SK-N-SH (cell line): Measurements from ENCODE around the gene RNF187. TPM values are rescaled to one million over a fixed set of nuclear protein-coding genes. Genes with fewer than 3 reads are reported as not detected.

Source experiments
- CTCF ChIA-PET: fragments of 300-600, 350-600 bp; formaldehyde crosslinking; extraction: SDS; loops from one replicate; lab custom pipeline; 2021; lab: Yijun Ruan, JAX
- POLR2A ChIA-PET: fragments of 350-600 bp; sonication (Branson Sonifier 250); formaldehyde crosslinking; extraction: SDS; loops from one replicate; lab custom pipeline; 2020; ENCODE audit warnings: antibody characterized with exemption, inconsistent platforms; lab: Yijun Ruan, JAX
- DNase-seq: peaks from one replicate; pipeline ENCODE4 v3.0.0; 2012
- H2AFZ ChIP-seq: fragments of 200-600 bp; sonication (generic); 2 replicates; pipeline ENCODE4 v1.8.1; 2016; ENCODE audit warnings: antibody characterized with exemption, mild to moderate bottlenecking, low read depth
- H3F3A ChIP-seq: fragments of 200-600 bp; sonication (generic); replicated peaks from 2 replicates; pipeline ENCODE3; 2016; ENCODE audit warnings: antibody characterized with exemption, mild to moderate bottlenecking; ENCODE audit not compliant: insufficient read depth
- H3K27ac ChIP-seq, 2 experiments: fragments of 200-500 bp in 1 of 2; fragments of 200-600 bp in 1 of 2; sonication (Bioruptor generic) in 1 of 2; sonication (generic), shearing (Covaris generic) in 1 of 2; 2 replicates each; pipeline versions ENCODE4 v1.5.1 to v1.6.1; 2014 to 2016; ENCODE audit warnings: low read depth in 2 of 2, inconsistent platforms in 1 of 2, low read length in 1 of 2, mild to moderate bottlenecking in 1 of 2, mixed read lengths in 1 of 2
- H3K27me3 ChIP-seq: fragments of 200-600 bp; sonication (generic), shearing (Covaris generic); 2 replicates; pipeline ENCODE4 v1.6.1; 2016; ENCODE audit warnings: mixed run types; ENCODE audit not compliant: insufficient read depth
- H3K36me3 ChIP-seq, 2 experiments: fragments of 200-500 bp in 1 of 2; fragments of 200-600 bp in 1 of 2; sonication (Bioruptor generic) in 1 of 2; sonication (generic) in 1 of 2; replicated peaks in 1 of 2; 2 replicates each; pipeline versions ENCODE3 to v1.5.1; 2014 to 2016; ENCODE audit warnings: low read length in 1 of 2, mild to moderate bottlenecking in 1 of 2; ENCODE audit not compliant: insufficient read depth in 2 of 2, control insufficient read depth in 1 of 2
- H3K4me1 ChIP-seq, 2 experiments: fragments of 200-500 bp in 1 of 2; fragments of 200-600 bp in 1 of 2; sonication (Bioruptor generic) in 1 of 2; sonication (generic), shearing (Covaris generic) in 1 of 2; 2 replicates each; pipeline versions ENCODE4 v1.5.1 to v1.6.1; 2014 to 2016; ENCODE audit warnings: low read depth in 1 of 2, low read length in 1 of 2, mixed run types in 1 of 2; ENCODE audit not compliant: insufficient read depth in 2 of 2, control insufficient read depth in 1 of 2
- H3K4me2 ChIP-seq: fragments of 200-600 bp; sonication (generic), shearing (Covaris generic); 2 replicates; pipeline ENCODE4 v1.6.1; 2017; ENCODE audit warnings: mixed run types
- H3K4me3 ChIP-seq, 2 experiments: fragments of 200-500 bp in 1 of 2; fragments of 200-600 bp in 1 of 2; sonication (Bioruptor generic) in 1 of 2; sonication (generic), shearing (Covaris generic) in 1 of 2; 2 replicates each; pipeline versions ENCODE4 v1.5.1 to v1.8.1; 2014 to 2016; ENCODE audit warnings: low read depth in 2 of 2, inconsistent platforms in 1 of 2, low read length in 1 of 2, mild to moderate bottlenecking in 1 of 2, mixed read lengths in 1 of 2, moderate library complexity in 1 of 2
- H3K79me2 ChIP-seq: fragments of 200-600 bp; sonication (generic); 2 replicates; pipeline ENCODE4 v1.8.1; 2017; ENCODE audit warnings: mild to moderate bottlenecking; ENCODE audit not compliant: insufficient read depth
- H3K9ac ChIP-seq: fragments of 200-600 bp; sonication (generic); 2 replicates; pipeline ENCODE4 v1.6.1; 2017; ENCODE audit warnings: mixed run types
- H3K9me2 ChIP-seq: fragments of 200-600 bp; sonication (generic); 2 replicates; pipeline ENCODE4 v1.6.1; 2017; ENCODE audit warnings: mixed run types
- H3K9me3 ChIP-seq: fragments of 200-600 bp; sonication (generic); 2 replicates; pipeline ENCODE4 v1.6.1; 2017; ENCODE audit warnings: mixed run types, mild to moderate bottlenecking, moderate library complexity
- H4K20me1 ChIP-seq: fragments of 200-600 bp; sonication (generic); 2 replicates; pipeline ENCODE4 v1.6.1; 2017; ENCODE audit warnings: mild to moderate bottlenecking, mixed run types; ENCODE audit not compliant: insufficient read depth
- CHD2 ChIP-seq: fragments of 150-350 bp; IDR thresholded peaks from 2 replicates; pipeline ENCODE4 v1.6.1; 2018; ENCODE audit warnings: low read length; ENCODE audit not compliant: partially characterized antibody
- CTCF ChIP-seq: fragments of 200-600 bp; sonication (generic); IDR thresholded peaks from 2 replicates; pipeline ENCODE4 v1.6.1; 2017; ENCODE audit warnings: antibody characterized with exemption, mild to moderate bottlenecking, moderate library complexity
- FOSL2 ChIP-seq: IDR thresholded peaks from 2 replicates; pipeline ENCODE4 v1.4.0; 2012; ENCODE audit warnings: low read depth, mild to moderate bottlenecking, moderate library complexity, borderline replicate concordance
- FOXJ3 ChIP-seq: sonication (generic); formaldehyde crosslinking; IDR thresholded peaks from 2 replicates; pipeline ENCODE4 v1.5.1; 2020; ENCODE audit warnings: mild to moderate bottlenecking, missing genetic modification reagents
- FOXM1 ChIP-seq: IDR thresholded peaks from 2 replicates; pipeline ENCODE4 v1.4.0; 2012; ENCODE audit warnings: low read depth, mild to moderate bottlenecking
- MXI1 ChIP-seq: IDR thresholded peaks from 2 replicates; pipeline ENCODE4 v1.6.1; 2012; ENCODE audit warnings: mild to moderate bottlenecking, low read depth, low read length, improper control_type of control experiment
- NRF1 ChIP-seq: IDR thresholded peaks from 2 replicates; pipeline ENCODE4 v1.6.1; 2012; ENCODE audit warnings: low read depth, mild to moderate bottlenecking, low read length
- RAD21 ChIP-seq: IDR thresholded peaks from 2 replicates; pipeline ENCODE4 v1.6.1; 2012; ENCODE audit warnings: mild to moderate bottlenecking, low read length
- SIN3A ChIP-seq: IDR thresholded peaks from 2 replicates; pipeline ENCODE4 v1.6.1; 2012; ENCODE audit warnings: low read depth, mild to moderate bottlenecking, low read length, moderate library complexity, borderline replicate concordance
- SMC3 ChIP-seq: IDR thresholded peaks from 2 replicates; pipeline ENCODE4 v1.6.1; 2012; ENCODE audit warnings: low read depth, low read length, improper control_type of control experiment
- USF1 ChIP-seq: IDR thresholded peaks from 2 replicates; pipeline ENCODE4 v1.4.0; 2012; ENCODE audit warnings: low read depth, borderline replicate concordance
- YY1 ChIP-seq: IDR thresholded peaks from 2 replicates; pipeline ENCODE4 v1.4.0; 2012; ENCODE audit warnings: low read depth, mild to moderate bottlenecking
- WGBS: methylation state at CpG from one replicate; pipeline ENCODE4 v1.1.6; 2017; ENCODE audit warnings: low lambda C conversion rate; 5-methylcytosine and 5-hydroxymethylcytosine counted together
- polyA plus RNA-seq, 3 experiments: library from polyadenylated mRNA; depleted of rRNA; stranded (reverse); fragments of >200 nt; gene quantifications; 2 replicates each; pipeline ENCODE4 v1.2.3, GENCODE V29; 2012
- TF ChIP-seq, protein P1 (sequence below): fragments of 150-350 bp; IDR thresholded peaks from 2 replicates; pipeline ENCODE4 v1.6.1; 2017; ENCODE audit warnings: antibody characterized with exemption, low read length, low read depth, borderline replicate concordance

RNF187 gene
- polyA plus RNA-seq, 1 of the 3 experiments (the other 2 are of a cell fraction) = 71.1 TPM

GRCh38 chr1:228455715-228456114 is 31.5 kb upstream of the RNF187 start:
- Histone ChIP-seq H3K9me3 (no peaks in the 10 kb centered on the region), H3K27me3 (no peaks in the 10 kb centered on the region), H3K4me3 (peak overlapping the region; percentile 7 to 78; a peak in 3 of 4 replicates), H3K4me2 (peak overlapping the region; percentile 95), H3K9ac (no peak overlapping the region; the same call in 1 of the 2 replicates), H2AFZ (no peak overlapping the region), H3K4me1 (peaks cover 0 to 18% of the 10 kb centered on the region in 2 experiments; a peak in 2 of 4 replicates), H3K79me2 (peaks cover 30% of the 10 kb centered on the region), H3K9me2 (no peaks in the 10 kb centered on the region), H3K36me3 (peaks cover 3 to 4% of the 10 kb centered on the region in 2 experiments), H3F3A (peaks cover 16% of the 10 kb centered on the region), H3K27ac (peak overlapping the region in 1 of 2 experiments; percentile 24; a peak in 1 of 4 replicates), H4K20me1 (no peaks in the 10 kb centered on the region)
- no peak for DNase-seq
- ChIA-PET POLR2A (interaction anchor here (1.9 kb wide), 2 partner anchors 49 to 63 kb away, joined by 5 to 18 read pairs; partner anchors contain the start of gene TRIM11), CTCF (interaction anchor here (0.6 to 4.4 kb wide), 17 partner anchors 9 to 325 kb away, joined by 3 to 20 read pairs (median 4); partner anchors contain the start of gene TRIM11)
- WGBS = 19% methylated on average over 1 of the region's 1 CpG
- TF ChIP-seq FOXJ3 (CRISPR knock-in tag) (no peak), RAD21 (peak; percentile 55), CTCF (peak; percentile 53), SMC3 (peak; percentile 30; the same call in 1 of the 2 replicates)

DNA sequence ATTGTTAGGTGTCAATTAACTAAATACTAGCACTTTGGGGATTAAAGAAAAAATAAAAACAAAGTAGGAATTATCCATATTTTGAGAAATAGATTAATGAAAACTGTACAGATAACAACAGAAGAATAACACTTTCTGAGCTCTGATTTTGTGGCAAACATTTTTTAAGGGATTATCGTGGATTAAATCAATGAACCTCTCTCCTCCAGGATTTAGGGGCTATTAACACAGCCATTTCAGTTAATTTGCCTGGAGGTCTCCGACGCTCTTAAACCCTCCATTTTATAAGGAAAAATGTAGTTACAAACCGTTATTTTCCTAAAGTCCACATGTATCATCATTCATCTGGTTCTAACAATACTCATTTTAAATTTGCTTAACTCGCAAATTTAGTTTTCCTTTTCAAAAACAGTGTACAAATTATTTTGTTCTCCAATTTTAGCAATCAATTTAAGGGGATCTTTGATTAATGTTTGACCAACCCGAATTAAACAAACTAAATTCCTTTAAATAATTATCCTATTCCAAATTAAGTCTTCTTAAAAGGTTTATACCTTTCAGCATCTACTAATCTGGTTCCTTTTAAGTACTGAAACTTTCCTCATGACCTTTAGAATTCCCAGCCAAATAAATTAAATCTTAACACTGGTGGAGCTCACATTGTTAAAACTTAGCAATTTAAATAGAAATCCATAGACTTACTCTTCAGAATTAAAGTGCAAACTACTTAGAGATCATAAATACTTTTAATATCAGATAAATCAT is 30.7 kb upstream of the RNF187 start:
- Histone ChIP-seq H3K27ac (peak overlapping the region; percentile 82 to 96), H3K79me2 (peaks cover 30% of the 10 kb centered on the region), H3F3A (peaks cover 22% of the 10 kb centered on the region), H3K4me3 (peak overlapping the region; percentile 78 to 88), H2AFZ (peak overlapping the region; percentile 34; the same call in 1 of the 2 replicates), H3K9ac (peak overlapping the region; percentile 76), H3K9me2 (no peaks in the 10 kb centered on the region), H3K9me3 (no peaks in the 10 kb centered on the region), H3K27me3 (no peaks in the 10 kb centered on the region), H4K20me1 (no peaks in the 10 kb centered on the region), H3K36me3 (peaks cover 3 to 4% of the 10 kb centered on the region in 2 experiments), H3K4me2 (peak overlapping the region; percentile 95), H3K4me1 (peaks cover 0 to 18% of the 10 kb centered on the region in 2 experiments; a peak in 2 of 4 replicates)
- ChIA-PET POLR2A (interaction anchor here (1.9 kb wide), 2 partner anchors 50 to 64 kb away, joined by 5 to 18 read pairs; partner anchors contain the start of gene TRIM11), CTCF (interaction anchor here (0.6 to 4.4 kb wide), 16 partner anchors 8 to 326 kb away, joined by 3 to 20 read pairs (median 4); partner anchors contain the start of gene TRIM11)
- no peak for DNase-seq
- TF ChIP-seq CHD2 (no peak), FOSL2 (no peak), NRF1 (no peak), FOXM1 (no peak), MXI1 (no peak), YY1 (no peak), SIN3A (no peak), CTCF (no peak), USF1 (no peak)
- TF ChIP-seq, protein P1, sequence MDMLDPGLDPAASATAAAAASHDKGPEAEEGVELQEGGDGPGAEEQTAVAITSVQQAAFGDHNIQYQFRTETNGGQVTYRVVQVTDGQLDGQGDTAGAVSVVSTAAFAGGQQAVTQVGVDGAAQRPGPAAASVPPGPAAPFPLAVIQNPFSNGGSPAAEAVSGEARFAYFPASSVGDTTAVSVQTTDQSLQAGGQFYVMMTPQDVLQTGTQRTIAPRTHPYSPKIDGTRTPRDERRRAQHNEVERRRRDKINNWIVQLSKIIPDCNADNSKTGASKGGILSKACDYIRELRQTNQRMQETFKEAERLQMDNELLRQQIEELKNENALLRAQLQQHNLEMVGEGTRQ = no peak
- 9% methylated on average over 6 of the region's 6 CpGs for WGBS
